ENCODE results near the gene OLFML2A.
"Not testable (repeated sequence)": the region's sequence is repeated elsewhere in the genome, so short reads cannot be mapped to it uniquely, and the experiment has no call there.

The OLFML2A gene

GRCh38 chr9:124810663-124811355 lies 33.9 kb downstream of the OLFML2A start:
- intact Hi-C loops (cut with DNase I), result no loop called here
- DNase-seq, result no peak

DNA sequence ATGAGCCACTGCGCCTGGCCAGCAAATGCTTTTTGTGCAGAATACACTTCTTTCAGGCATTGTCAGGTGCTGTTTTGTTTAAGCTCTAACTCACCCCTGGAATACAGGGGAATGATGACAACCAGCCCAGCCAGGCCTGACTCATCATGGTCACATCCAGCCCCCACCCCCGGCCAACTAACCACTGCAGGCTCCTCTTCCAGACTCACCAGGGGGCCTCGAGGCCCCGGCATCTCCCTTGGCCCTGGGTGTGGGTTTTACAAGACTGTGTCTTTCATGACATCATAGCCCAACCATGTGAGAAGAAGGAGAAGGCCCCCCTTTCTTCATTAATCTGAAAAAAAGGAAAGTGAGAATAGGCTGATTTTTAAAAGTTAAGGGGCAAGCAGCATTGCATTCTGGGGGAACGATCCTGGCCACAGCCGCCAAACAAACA lies 35.5 kb downstream of the OLFML2A start:
- no peak for DNase-seq
- intact Hi-C loops (cut with DNase I), result no loop called here

GRCh38 chr9:124813041-124813440 lies 36.1 kb downstream of the OLFML2A start:
- intact Hi-C loops (cut with DNase I), result no loop called here
- DNase-seq, result no peak

DNA sequence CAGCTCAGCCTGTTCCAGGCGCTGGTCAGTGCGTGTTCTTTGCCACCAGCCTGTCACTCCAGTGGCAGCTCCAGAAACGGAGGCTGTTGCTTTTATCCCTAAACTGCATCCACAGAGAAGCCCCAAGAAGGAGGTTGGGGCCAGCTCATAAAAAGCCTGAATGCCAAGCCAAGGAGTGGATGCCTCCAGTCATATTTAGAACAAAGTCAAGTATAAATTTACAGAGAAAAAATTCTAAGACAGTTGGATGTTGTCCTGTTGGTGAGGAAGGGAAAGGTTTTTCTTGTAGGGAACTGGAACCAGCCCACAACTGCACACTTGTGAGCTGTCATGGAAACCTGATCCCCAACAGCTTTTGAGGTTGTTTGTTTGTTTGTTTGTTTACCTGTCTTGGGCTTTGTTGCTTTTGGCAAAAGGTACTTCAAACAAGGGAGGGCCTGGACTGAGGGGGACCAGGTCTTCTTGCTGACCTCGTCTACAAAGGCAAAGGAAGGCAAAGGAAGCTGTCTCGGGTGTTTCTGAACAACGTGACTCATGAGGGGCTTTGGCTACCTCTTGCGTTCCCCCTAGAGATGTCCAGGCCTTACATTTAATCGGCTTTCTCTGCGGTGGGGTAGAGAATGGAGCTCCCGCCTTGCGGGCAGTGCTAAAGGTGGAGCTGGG lies 36.7 kb downstream of the OLFML2A start:
- no peak for DNase-seq
- intact Hi-C loops (cut with DNase I), result no loop called here

DNA sequence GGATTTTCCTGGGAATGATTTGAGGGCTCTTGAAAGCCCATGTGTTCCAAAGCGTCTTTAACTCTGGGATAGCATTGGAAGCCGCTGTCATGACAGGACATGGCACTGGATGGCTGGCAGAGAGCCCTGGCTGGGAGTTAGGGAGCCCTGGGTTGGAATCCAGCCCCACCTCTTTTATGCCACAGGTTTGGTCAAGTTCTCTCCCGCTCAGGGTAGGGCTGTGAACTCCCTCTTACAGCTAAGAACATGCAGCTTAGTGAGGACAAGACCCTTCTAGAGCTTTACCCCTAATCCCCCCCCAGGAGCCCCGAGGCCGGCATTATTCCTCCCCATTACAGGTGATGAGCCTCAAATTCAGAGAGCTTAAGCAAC lies 37.2 kb downstream of the OLFML2A start:
- DNase-seq, result no peak
- intact Hi-C loops (cut with DNase I), result no loop called here

DNA sequence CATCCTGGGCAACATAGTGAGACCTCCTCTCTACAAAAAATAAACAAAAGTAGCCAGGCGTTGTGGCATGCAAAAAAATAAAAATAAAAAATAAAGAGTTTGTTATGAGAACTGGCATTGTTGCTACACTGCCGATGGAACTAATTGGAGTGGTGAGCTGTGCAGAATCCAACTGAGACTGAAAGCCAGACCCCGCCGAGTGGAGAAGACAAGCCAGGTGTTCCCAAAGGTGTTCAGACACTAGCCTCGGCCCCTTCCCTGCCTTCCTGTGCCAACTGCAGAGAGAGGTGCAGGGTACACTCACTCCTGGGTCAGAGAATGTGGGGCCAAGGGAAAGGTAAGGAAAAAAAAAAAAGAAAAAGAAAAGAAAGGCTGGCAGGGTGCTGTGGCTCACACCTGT lies 38.7 kb downstream of the OLFML2A start:
- intact Hi-C loops (cut with DNase I), result no loop called here
- DNase-seq, result no peak

- intact Hi-C loops (cut with DNase I), result no loop called here
- DNase-seq, result no peak
Observed at GRCh38 chr9:124818431-124819281, 41.7 kb downstream of the OLFML2A start.

DNA sequence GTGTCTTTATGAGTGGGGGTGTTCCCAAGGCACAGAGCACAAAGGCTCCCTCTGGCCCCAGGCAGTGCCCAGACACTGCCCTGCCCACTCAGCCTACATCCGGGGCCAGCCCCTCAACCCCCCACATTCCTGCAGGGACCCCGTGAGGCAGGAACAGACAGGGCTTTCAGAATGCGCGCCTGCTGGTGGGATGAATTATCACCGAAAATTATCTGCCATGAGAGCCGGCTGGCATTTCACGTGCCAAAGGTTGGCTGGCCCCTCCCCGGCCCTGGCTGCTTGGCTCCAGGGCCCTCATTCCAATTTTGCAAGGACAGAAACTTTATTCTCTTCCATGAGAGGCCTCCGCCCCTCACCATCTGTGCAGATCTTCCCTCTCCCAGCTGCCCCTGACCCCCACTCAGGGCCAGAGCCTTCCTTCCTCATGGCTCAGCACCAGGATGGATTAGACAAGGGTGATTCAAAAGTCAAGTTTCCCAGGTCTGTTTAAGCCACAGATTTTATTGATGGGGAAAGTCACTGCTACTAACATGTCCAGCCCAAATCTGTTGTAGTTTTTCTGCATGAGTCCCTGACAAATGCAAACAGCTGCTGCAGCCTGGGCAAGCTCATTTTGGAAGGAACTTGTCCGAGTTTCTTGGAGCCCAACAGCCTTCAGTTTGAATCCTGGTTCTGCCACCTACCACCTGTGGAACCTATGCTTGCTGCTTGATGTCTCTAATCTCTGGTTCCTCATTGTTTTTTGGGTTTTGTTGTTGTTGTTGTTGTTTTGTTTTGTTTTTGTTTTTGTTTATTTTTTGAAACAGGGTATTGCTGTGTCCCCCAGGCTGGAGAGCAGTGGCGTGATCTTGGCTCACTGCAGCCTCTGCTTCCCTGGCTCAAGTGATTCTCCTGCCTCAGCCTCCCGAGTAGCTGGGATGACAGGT lies 44.0 kb downstream of the OLFML2A start:
- DNase-seq, result no peak

DNA sequence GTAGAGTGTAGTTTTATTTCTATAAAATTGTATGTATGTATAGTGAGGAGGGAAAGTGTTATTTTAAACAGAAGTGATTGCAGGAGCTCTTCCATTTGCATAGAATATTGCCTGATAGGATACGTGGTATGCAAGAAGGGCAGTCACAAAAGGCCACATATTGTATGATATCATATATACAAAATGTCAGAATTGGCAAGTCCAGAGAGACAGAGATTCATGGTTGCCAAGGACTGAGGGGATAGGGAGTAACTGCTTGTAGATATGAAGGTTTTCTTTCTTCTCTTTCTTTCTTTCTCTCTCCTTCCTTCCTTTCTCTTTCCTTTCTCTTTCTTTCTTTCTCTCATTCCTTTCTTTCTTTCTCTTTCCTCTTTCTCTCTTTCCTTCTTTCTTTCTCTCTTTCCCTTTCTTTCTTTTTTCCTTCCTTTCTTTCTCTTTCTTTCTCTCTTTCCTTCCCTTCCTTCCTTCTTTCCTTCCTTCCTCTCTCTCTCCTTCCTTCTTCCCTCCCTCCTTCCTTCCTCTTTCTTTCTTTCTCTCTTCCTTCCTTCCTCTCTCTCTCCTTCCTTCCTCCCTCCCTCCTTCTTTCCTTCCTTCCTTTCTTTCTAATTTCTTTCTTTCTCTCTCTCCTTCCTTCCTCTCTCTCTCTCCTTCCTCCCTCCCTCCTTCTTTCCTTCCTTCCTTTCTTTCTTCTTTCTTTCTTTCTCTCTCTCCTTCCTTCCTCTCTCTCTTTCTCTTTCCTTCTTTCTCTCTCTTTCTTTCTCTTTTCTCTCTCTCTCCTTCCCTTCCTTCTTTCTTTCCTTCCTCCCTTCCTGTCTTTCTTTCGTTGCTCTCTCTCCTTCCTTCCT lies 51.8 kb downstream of the OLFML2A start:
- DNase-seq, result no peak
- intact Hi-C loops (cut with DNase I), result no loop called here

More for the DNA sequence above, 44.0 kb downstream of the OLFML2A start:
- intact Hi-C loops (cut with DNase I), result no loop called here

DNA sequence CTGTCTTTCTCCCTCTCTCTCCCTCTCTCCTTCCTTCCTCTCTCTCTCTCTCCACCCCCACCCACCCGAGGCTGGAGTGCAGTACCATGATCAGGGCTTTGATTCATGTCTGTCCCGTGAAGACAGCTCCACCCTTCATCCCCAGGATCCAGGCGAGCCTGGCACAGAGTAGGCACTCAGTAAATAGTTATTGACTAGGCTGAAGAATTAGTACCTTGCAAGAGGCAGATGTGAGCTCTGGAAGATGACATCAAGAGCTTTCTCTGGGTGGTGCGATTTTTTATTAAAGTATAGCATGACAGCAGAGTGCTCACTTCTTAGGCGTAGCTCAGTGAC lies 52.4 kb downstream of the OLFML2A start:
- no peak for DNase-seq
- intact Hi-C loops (cut with DNase I), result no loop called here

DNA sequence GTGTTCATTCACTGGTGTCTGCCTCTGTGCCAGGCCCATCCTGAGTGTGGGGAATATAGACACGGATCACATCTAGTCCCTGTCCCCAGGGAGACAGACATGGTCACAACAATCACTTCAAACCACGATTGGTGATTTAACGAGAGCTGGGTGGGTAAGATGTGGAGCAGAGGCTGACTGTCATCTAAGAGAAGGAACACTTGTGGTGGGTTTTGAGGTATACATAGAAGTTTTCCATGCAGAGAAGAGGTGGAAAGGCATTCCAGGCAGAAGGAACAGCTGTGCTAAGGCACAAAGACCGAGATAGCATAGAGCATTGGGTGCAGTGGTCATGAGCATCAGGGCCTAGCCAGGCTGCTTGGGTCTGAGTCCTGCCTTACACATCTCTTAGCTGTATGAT lies 53.7 kb downstream of the OLFML2A start:
- no peak for DNase-seq
- intact Hi-C loops (cut with DNase I), result no loop called here

DNA sequence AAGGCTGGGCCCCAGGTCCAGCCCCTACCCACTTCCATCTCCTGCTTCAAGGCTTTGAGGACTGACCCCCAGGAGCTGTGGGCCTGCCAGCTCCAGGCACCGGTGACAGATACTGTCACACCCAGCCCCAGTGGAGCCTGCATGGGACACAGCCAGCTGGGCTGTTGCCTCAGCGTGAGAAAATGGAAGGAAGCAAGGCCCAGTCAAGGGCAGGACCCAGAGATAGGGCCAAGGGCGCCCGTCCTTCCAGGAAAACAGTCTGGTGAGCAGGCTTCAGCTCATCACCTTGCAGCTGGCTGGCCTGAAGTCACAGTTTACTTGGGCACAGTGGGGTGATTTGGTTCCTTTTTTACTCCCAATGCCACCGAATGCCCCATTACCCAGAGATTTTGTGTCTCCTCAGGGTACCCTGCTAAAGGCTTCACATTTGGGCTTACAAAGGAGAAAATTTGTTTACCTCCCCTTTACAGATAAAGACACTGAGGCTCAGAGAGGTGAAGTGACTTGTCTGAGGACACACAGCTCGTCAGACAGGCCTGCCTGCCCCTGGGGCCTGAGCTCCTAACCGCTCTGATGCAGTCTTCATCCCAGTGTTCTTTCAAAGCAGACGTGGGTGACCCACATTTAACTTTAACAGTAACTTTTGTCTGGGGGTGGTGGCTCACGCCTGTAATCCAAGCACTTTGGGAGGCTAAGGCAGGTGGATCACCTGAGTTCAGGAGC lies 54.9 kb downstream of the OLFML2A start:
- DNase-seq, result no peak
- intact Hi-C loops (cut with DNase I), result no loop called here

- DNase-seq, result no peak
Observed at GRCh38 chr9:124834591-124834990, 57.7 kb downstream of the OLFML2A start.

DNA sequence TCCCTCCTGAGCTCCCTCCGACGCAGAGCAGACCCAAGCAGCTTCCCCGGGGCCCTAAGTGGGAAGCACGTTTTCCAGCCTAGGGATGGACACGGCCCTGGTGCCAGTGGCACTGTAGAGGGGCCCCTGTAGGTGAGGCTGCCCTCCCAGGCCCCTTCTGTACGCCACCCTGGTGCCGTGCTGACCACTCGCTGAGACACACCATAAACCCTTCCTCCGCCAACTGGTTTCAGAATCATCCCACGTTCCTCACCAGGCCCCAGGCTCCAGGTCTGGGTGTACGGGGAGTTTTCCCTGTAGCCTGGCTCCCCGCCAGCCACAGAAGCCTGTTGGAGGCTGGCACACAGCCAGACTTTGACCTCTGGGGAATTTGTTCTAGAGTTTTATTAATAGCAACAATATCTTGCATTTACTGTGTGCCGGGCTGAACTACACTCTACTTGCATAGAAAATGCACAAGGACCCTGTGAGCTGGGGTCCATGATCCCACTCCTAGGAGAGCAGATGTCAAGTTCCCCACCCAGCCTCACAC lies 58.2 kb downstream of the OLFML2A start:
- intact Hi-C loops (cut with DNase I), result no loop called here
- DNase-seq, result no peak

More at GRCh38 chr9:124834591-124834990, 57.7 kb downstream of the OLFML2A start:
- intact Hi-C loops (cut with DNase I), result no loop called here

DNA sequence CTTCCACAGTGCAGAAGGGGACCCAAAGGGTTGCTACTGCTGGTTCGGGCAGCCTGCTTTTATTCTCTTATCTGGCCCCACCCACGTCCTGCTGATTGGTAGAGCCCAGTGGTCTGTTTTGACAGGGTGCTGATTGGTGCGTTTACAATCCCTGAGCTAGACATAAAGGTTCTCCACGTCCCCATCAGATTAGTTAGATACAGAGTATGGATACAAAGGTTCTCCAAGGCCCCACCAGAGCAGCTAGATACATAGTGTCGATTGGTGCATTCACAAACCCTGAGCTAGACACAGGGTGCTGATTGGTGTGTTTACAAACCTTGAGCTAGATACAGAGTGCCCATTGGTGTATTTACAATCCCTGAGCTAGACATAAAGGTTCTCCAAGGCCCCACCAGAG lies 61.2 kb downstream of the OLFML2A start:
- DNase-seq; intact Hi-C loops (cut with DNase I): not testable (repeated sequence)

- intact Hi-C loops (cut with DNase I); DNase-seq: not testable (repeated sequence)
Observed at GRCh38 chr9:124838567-124839275, 61.8 kb downstream of the OLFML2A start.

All from head of caudate nucleus (tissue), 42 donors.